ENCODE results near the gene TREH. TPM values are rescaled to one million over a fixed set of nuclear protein-coding genes. Genes with fewer than 3 reads are reported as not detected.

The TREH gene
- total RNA-seq, 1 donor from 2014 or later = not detected

DNA sequence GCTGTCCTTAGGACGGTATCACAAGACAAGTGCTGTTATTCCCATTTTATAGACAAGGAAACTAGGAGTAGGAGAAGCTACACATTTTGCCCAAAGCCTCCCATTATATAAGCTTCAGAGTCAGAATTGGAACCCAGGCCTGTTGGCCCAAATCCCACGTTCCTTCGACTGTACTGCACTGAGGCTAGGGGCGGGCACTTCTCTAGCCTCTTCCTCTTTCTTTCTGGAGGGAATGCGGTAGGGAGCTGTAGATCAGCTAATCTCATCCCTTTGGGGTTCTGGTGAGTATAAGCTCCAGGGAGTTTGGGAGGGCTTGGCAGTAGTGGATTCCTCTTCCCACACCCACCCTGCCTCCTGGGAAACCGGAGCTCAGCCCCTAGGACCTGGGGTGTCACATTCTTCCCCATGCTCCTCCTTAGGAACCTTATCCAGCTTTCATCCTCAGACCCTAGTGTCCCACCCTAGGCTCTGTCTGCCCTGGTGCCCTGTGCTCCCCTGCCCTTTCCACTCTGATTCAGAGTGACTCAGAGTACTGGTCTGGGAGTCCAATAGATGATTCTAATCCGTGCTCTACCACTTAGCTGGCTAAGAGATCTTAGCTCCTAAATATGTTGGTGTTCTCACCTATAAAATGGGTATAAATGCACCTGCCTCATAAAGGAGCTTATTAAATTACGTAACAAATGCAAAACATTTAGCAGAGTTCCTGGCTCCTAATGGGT, 42.7 kb downstream of the TREH start:
- Histone ChIP-seq H3K4me3 (ENCODE audit: low read depth, low read length) (no peak overlapping the region), H3K27me3 (ENCODE audit: control insufficient read depth, insufficient read depth, low read length) (no peaks in the 10 kb centered on the region), H3K36me3 (ENCODE audit: control insufficient read depth, insufficient read depth, low read length) (peaks cover 11% of the 10 kb centered on the region)
- FAIRE-seq = no peak
- TF ChIP-seq, protein P1, sequence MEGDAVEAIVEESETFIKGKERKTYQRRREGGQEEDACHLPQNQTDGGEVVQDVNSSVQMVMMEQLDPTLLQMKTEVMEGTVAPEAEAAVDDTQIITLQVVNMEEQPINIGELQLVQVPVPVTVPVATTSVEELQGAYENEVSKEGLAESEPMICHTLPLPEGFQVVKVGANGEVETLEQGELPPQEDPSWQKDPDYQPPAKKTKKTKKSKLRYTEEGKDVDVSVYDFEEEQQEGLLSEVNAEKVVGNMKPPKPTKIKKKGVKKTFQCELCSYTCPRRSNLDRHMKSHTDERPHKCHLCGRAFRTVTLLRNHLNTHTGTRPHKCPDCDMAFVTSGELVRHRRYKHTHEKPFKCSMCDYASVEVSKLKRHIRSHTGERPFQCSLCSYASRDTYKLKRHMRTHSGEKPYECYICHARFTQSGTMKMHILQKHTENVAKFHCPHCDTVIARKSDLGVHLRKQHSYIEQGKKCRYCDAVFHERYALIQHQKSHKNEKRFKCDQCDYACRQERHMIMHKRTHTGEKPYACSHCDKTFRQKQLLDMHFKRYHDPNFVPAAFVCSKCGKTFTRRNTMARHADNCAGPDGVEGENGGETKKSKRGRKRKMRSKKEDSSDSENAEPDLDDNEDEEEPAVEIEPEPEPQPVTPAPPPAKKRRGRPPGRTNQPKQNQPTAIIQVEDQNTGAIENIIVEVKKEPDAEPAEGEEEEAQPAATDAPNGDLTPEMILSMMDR (IDR thresholded peaks at IDR 0.05; ENCODE audit: insufficient read depth, low read length, severe bottlenecking) = no peak
- DNase-seq (ENCODE audit: low read depth) = no peak

DNA sequence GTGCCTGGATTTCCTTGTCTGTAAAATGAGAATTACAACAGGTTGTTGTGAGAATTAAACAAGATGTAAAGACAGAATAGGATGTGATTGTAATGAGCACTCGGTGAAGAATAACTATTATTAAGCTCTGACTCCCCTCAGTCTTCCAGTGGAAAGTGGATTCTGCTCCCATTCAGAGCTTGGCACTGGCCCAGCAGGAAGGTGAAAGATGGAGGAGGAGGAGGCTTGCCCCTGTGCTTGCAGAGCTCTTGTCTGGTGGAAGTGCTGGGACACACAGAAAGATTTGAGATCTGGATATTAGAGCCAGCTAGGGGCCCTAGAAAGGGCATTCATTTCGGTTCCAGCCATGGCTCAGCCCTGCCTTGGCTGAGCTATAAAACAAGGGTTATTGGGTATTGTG, 43.8 kb downstream of the TREH start:
- Histone ChIP-seq H3K27me3 (ENCODE audit: control insufficient read depth, insufficient read depth, low read length) (no peaks in the 10 kb centered on the region), H3K4me3 (ENCODE audit: low read depth, low read length) (no peak overlapping the region), H3K36me3 (ENCODE audit: control insufficient read depth, insufficient read depth, low read length) (peaks cover 12% of the 10 kb centered on the region)
- DNase-seq (ENCODE audit: low read depth) (no peak), FAIRE-seq (no peak)
- TF ChIP-seq, protein P1 (IDR thresholded peaks at IDR 0.05; ENCODE audit: insufficient read depth, low read length, severe bottlenecking) = no peak

DNA sequence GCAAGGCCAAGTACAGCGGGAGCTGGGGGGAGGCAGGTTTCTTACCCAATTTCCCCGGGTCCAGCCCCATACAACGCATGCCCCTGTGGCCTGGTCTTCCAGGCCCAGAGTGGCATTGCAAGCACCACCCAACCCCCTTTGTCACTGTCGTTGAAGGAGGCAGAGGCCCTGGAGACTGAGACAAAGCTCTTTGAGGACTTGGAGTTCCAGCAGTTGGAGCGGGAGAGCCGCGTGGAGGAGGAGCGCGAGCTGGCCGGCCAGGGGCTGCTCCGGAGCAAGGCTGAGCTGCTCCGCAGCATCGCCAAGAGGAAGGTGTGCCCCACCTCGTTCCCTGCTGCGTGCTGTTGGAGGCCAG, 44.2 kb downstream of the TREH start:
- H3K27me3 ChIP-seq (ENCODE audit: control insufficient read depth, insufficient read depth, low read length) = no peaks in the 10 kb centered on the region
- no peak overlapping the region for H3K4me3 ChIP-seq (ENCODE audit: low read depth, low read length)
- peaks cover 12% of the 10 kb centered on the region for H3K36me3 ChIP-seq (ENCODE audit: control insufficient read depth, insufficient read depth, low read length)
- TF ChIP-seq, protein P1 (IDR thresholded peaks at IDR 0.05; ENCODE audit: insufficient read depth, low read length, severe bottlenecking) = no peak
- DNase-seq (ENCODE audit: low read depth) = no peak
- FAIRE-seq = no peak

DNA sequence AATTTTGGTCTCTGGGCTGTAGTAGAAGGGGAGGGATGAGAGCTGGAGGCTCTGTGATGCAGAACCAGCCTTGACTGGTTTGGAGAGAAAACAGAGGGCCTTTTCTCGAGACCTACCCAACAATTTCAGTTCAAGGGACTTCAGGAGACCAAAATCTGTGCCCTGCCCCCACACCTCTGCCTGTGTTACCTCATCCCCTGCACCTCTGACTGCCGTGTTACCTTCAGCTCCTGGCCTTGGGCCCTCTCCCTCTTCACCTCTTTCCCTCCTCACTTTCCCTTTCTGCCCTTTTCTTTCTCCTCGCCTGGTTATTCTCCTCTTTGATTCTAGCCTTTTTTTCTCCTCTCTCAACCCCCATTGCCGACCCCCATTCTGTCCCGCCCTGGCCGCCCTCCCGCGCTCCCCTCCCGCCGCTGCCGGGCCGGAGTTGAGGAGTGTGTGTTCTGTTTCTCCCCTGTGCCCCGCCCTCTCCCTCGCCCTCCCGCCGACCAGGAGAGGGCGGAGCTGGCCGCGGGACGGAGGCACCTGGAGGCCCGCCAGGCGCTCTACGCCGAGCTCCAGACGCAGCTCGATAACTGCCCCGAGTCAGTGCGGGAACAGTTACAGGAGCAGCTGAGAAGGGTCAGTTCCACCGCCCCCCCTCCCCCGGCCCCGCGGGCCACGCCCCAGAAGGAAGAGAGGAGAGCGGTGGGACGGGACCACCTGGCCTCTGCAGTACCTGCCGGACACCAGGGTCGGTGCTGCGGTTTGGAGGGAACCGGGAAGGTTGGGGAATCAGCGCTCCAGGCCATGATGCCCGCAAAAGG, 44.8 kb downstream of the TREH start:
- Histone ChIP-seq H3K27me3 (ENCODE audit: control insufficient read depth, insufficient read depth, low read length) (no peaks in the 10 kb centered on the region), H3K36me3 (ENCODE audit: control insufficient read depth, insufficient read depth, low read length) (peaks cover 9% of the 10 kb centered on the region), H3K4me3 (ENCODE audit: low read depth, low read length) (peak overlapping the region; percentile 12)
- DNase-seq (ENCODE audit: low read depth) (peak; percentile 47), FAIRE-seq (no peak)
- TF ChIP-seq, protein P1 (IDR thresholded peaks at IDR 0.05; ENCODE audit: insufficient read depth, low read length, severe bottlenecking) = peak; percentile 20

DNA sequence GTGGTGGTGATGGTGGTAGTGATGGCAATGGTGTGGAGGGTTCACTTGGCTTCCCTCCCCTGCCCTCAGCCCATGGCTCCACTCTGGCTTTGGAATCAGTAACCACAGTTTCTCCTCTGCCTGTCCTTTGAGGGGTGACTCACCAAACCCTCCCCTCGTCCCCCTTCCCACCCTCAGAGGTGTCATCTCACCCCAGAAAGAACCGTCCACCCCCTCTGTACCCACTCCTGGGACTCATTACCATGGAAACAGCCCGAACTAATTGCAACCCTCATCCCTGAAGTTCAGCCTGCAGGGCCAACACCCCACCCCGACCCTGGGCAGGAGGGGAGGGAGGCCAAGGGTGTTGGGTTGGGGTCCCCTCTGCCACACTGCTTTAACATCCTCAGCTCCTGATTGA, 45.5 kb downstream of the TREH start:
- DNase-seq (ENCODE audit: low read depth) (no peak), FAIRE-seq (peak; percentile 70)
- H3K27me3 ChIP-seq (ENCODE audit: control insufficient read depth, insufficient read depth, low read length) = no peaks in the 10 kb centered on the region
- TF ChIP-seq, protein P1 (IDR thresholded peaks at IDR 0.05; ENCODE audit: insufficient read depth, low read length, severe bottlenecking) = no peak
- peaks cover 9% of the 10 kb centered on the region for H3K36me3 ChIP-seq (ENCODE audit: control insufficient read depth, insufficient read depth, low read length)
- no peak overlapping the region for H3K4me3 ChIP-seq (ENCODE audit: low read depth, low read length)

All from bronchial epithelial cell (primary cell).